ENCODE results near the gene C19orf18. TPM values are rescaled to one million over a fixed set of nuclear protein-coding genes. Genes with fewer than 3 reads are reported as not detected.

Gene C19orf18
- total and polyA plus RNA-seq, 2 donors (not counting 1 experiment from before 2014, with no cell fraction given), result 0.17 to 0.83 TPM

- H3K27me3 ChIP-seq (ENCODE audit: control insufficient read depth, insufficient read depth, low read length), result no peaks in the 10 kb centered on the region
- H3K36me3 ChIP-seq (ENCODE audit: control insufficient read depth, insufficient read depth, low read length), result no peaks in the 10 kb centered on the region
- H3K4me2 ChIP-seq (ENCODE audit: extremely low read depth, insufficient read depth, low read length), result peak within 1 kb of the TSS; percentile 93
- H3K9me3 ChIP-seq (ENCODE audit: control insufficient read depth, insufficient read depth, low read depth, low read length), result no peaks in the 10 kb centered on the region
- peak within 1 kb of the TSS; percentile 88 to 90 (median 88) for H3K4me3 ChIP-seq (replicated peaks in 1 of 4; ENCODE audit: control extremely low read depth in 1 of 4, insufficient read depth in 1 of 4, low read depth in 3 of 4, low read length in 4 of 4)
- peak within 1 kb of the TSS; percentile 86 for H3K9ac ChIP-seq (ENCODE audit: insufficient read depth, low read length)
- TF ChIP-seq EZH2 (IDR thresholded peaks at IDR 0.05; ENCODE audit: low read length, missing control alignments) (no peak), CTCF (conservative IDR thresholded peaks at IDR 0.05 in 1 of 2, IDR thresholded peaks at IDR 0.05 in 1 of 2; ENCODE audit: low read depth in 1 of 2, low read length in 2 of 2) (peak; percentile 40 to 59)
- H4K20me1 ChIP-seq (ENCODE audit: control insufficient read depth, extremely low read depth, insufficient read depth, low read length), result no peaks in the 10 kb centered on the region
- DNase-seq (ENCODE audit: low read depth in 2 of 2), result peak; percentile 96
- H3K4me1 ChIP-seq (ENCODE audit: control insufficient read depth, extremely low read depth, insufficient read depth, low read length), result no peaks in the 10 kb centered on the region
- peak within 1 kb of the TSS; percentile 94 for H2AFZ ChIP-seq (ENCODE audit: low read length)
- peak within 1 kb of the TSS; percentile 84 for H3K27ac ChIP-seq (ENCODE audit: insufficient read depth, low read length)
- peaks cover 23% of the 10 kb centered on the region for H3K79me2 ChIP-seq (ENCODE audit: control insufficient read depth, insufficient read depth, low read length)
Measured at GRCh38 chr19:57947419-57948134, 26.8 kb downstream of the C19orf18 start, which contains the start of gene ZNF256. Gene ZNF256 (minus strand): TSS chr19:57947706. CDS start chr19:57947474, 232 bp downstream.

- no peaks in the 10 kb centered on the region for H3K27me3 ChIP-seq (ENCODE audit: control insufficient read depth, insufficient read depth, low read length)
- H2AFZ ChIP-seq (ENCODE audit: low read length), result peak overlapping the region; percentile 84
- peak overlapping the region; percentile 86 for H3K9ac ChIP-seq (ENCODE audit: insufficient read depth, low read length)
- DNase-seq (ENCODE audit: low read depth in 2 of 2), result no peak
- H3K79me2 ChIP-seq (ENCODE audit: control insufficient read depth, insufficient read depth, low read length), result peaks cover 23% of the 10 kb centered on the region
- no peak for TF ChIP-seq EZH2 (IDR thresholded peaks at IDR 0.05; ENCODE audit: low read length, missing control alignments)
- TF ChIP-seq CTCF (conservative IDR thresholded peaks at IDR 0.05 in 1 of 2, IDR thresholded peaks at IDR 0.05 in 1 of 2; ENCODE audit: low read depth in 1 of 2, low read length in 2 of 2), result no peak
- no peaks in the 10 kb centered on the region for H3K9me3 ChIP-seq (ENCODE audit: control insufficient read depth, insufficient read depth, low read depth, low read length)
- peak overlapping the region; percentile 88 to 90 (median 88) for H3K4me3 ChIP-seq (replicated peaks in 1 of 4; ENCODE audit: control extremely low read depth in 1 of 4, insufficient read depth in 1 of 4, low read depth in 3 of 4, low read length in 4 of 4)
- H3K36me3 ChIP-seq (ENCODE audit: control insufficient read depth, insufficient read depth, low read length), result no peaks in the 10 kb centered on the region
- peak overlapping the region; percentile 84 for H3K27ac ChIP-seq (ENCODE audit: insufficient read depth, low read length)
- peak overlapping the region; percentile 93 for H3K4me2 ChIP-seq (ENCODE audit: extremely low read depth, insufficient read depth, low read length)
- H3K4me1 ChIP-seq (ENCODE audit: control insufficient read depth, extremely low read depth, insufficient read depth, low read length), result no peaks in the 10 kb centered on the region
- no peaks in the 10 kb centered on the region for H4K20me1 ChIP-seq (ENCODE audit: control insufficient read depth, extremely low read depth, insufficient read depth, low read length)
Measured at GRCh38 chr19:57947088-57947418, 27.3 kb downstream of the C19orf18 start.

- H3K27ac ChIP-seq (ENCODE audit: insufficient read depth, low read length), result no peak overlapping the region
- H3K36me3 ChIP-seq (ENCODE audit: control insufficient read depth, insufficient read depth, low read length), result no peaks in the 10 kb centered on the region
- DNase-seq (ENCODE audit: low read depth in 2 of 2), result no peak
- H3K9ac ChIP-seq (ENCODE audit: insufficient read depth, low read length), result no peak overlapping the region
- H3K9me3 ChIP-seq (ENCODE audit: control insufficient read depth, insufficient read depth, low read depth, low read length), result peaks cover 2% of the 10 kb centered on the region
- peak overlapping the region; percentile 88 to 90 (median 88) for H3K4me3 ChIP-seq (replicated peaks in 1 of 4; ENCODE audit: control extremely low read depth in 1 of 4, insufficient read depth in 1 of 4, low read depth in 3 of 4, low read length in 4 of 4)
- no peaks in the 10 kb centered on the region for H3K27me3 ChIP-seq (ENCODE audit: control insufficient read depth, insufficient read depth, low read length)
- no peak overlapping the region for H2AFZ ChIP-seq (ENCODE audit: low read length)
- H4K20me1 ChIP-seq (ENCODE audit: control insufficient read depth, extremely low read depth, insufficient read depth, low read length), result no peaks in the 10 kb centered on the region
- H3K79me2 ChIP-seq (ENCODE audit: control insufficient read depth, insufficient read depth, low read length), result peaks cover 23% of the 10 kb centered on the region
- peak overlapping the region; percentile 93 for H3K4me2 ChIP-seq (ENCODE audit: extremely low read depth, insufficient read depth, low read length)
- no peaks in the 10 kb centered on the region for H3K4me1 ChIP-seq (ENCODE audit: control insufficient read depth, extremely low read depth, insufficient read depth, low read length)
- TF ChIP-seq EZH2 (IDR thresholded peaks at IDR 0.05; ENCODE audit: low read length, missing control alignments) (no peak), CTCF (conservative IDR thresholded peaks at IDR 0.05 in 1 of 2, IDR thresholded peaks at IDR 0.05 in 1 of 2; ENCODE audit: low read depth in 1 of 2, low read length in 2 of 2) (no peak)
Measured at GRCh38 chr19:57946316-57946715, 28.0 kb downstream of the C19orf18 start.
